Anterior cingulate cortex (tissue), 58 donors: ENCODE measurements around the gene ELOVL2.
"Not testable (repeated sequence)": the region's sequence is repeated elsewhere in the genome, so short reads cannot be mapped to it uniquely, and the experiment has no call there.

Experiments used
- DNase-seq, 58 donors: peaks; one replicate each; lab custom pipeline; 2025; lab: John Stamatoyannopoulos, UW

The ELOVL2 gene

DNA sequence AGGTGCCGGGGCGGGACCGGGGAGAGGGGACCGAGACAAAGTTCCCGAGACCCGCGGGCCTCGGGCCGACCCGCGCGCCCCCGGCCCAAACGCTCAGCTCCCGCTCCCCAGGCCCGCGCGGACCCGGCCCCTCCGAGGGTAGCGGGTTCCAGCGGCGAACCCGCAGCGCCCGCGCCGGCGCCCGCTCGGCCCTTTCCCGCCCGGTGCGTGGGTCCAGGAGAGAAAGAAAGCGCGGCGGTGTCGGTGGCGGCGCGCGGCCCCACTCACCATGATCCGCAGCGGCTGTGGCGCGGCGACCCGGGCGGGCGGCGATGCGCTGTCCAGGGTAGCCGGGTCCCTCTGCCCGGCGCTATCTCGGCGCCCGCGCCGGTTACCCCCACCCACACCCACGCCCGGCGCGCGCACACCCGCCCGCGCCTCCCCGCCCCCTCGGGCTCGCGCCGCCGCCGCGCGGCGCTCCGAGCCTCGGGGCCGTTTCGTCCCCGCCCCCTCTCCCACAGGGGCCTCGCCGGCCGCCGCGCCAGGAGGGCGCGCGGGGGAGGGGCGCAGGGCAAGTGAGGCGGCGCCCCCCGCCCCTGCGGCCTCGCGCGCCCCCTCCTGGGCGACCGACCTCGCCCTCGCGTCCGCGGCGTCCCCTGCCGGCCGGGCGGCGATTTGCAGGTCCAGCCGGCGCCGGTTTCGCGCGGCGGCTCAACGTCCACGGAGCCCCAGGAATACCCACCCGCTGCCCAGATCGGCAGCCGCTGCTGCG is at the start of gene ELOVL2:
TSS of gene ELOVL2 (minus strand) at position 345 of the 751 bp plus-strand sequence. CDS start at position 270, 75 bp downstream.
- DNase-seq, result peak in 10 of 58 donors; percentile 10 to 49 (median 18)

DNA sequence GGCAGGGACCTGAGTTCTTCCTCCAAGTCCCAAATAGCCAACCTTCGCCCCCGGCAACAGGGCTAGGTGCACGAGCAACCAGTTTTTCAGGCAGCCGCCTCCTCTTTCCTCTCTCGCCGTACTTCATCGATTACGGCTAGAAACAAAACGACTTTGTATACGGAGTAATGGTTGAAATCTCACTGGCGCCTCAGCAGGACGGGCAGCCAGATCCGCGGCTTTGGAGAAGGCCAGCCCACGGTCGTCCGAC is 49.2 kb upstream of the ELOVL2 start:
- no peak for DNase-seq

DNA sequence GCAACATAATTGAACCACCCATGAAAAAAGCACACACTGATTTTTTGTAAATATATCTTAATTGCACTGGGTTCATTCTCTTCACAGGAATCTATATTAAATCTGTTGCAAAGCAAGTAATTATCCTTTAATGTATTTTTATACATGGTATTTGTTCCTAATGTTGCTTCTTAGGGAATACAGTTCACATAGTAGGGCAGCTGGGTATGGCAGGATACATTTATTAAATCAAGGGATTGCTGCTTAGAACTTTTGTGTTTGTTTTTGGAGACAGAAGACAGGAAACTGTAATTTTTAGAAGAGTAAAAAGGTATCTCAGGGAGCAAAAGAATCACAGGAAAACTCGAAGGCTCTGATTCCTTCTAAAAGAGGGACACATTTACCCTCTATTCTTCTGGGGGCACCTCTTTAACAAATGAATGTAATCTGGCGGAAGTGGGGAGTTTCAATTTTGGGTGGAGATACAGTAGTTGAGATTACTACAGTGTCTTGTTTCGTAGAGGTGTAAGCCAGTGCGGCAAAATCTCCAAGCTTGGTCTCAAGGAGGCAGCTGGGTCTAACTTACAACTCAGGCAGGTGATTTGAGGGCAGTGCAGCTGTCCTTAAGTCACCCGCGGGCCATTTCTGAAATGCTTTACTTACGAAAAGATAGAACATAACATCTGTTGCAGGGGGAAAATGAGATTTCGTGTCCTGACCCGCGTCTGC is 48.7 kb upstream of the ELOVL2 start:
- peak in 6 of 58 donors; percentile 40 to 80 (median 48) for DNase-seq

DNA sequence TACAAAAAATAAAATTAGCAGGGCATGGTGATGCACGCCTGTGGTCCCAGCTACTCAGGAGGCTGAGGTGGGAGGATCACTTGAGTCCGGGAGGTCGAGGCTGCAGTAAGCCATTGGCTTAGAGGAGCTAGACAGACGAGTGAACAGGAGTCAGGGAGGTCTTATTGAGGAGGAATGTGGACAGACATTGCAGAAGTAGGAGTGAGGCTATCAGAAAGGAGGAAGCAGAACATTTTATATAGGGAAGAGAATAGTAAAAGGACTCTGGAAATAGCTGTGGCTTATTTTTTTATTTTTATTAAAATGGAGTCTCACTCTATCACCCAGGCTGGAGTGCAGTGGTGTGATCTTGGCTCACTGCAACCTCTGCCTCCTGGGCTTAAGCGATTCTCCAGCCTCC is 47.0 kb upstream of the ELOVL2 start:
- not testable (repeated sequence) for DNase-seq

DNA sequence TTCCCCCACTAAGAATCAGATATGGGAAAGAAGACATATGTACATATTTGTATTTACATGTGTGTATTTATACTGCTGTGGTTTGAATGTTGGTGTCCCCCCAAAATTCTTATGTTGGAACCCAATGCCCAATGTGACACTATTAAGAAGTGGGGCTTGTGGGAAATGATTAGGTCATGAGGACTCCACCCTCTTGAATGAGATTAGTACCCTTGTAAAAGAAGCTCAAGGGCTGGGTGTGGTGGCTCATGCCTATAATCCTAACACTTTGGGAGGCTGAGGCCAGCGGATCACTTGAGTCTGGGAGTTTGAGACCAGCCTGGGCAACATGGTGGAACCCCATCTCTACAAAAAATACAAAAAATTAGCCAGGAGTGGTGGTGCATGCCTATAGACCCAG is 45.6 kb upstream of the ELOVL2 start:
- DNase-seq, result no peak

DNA sequence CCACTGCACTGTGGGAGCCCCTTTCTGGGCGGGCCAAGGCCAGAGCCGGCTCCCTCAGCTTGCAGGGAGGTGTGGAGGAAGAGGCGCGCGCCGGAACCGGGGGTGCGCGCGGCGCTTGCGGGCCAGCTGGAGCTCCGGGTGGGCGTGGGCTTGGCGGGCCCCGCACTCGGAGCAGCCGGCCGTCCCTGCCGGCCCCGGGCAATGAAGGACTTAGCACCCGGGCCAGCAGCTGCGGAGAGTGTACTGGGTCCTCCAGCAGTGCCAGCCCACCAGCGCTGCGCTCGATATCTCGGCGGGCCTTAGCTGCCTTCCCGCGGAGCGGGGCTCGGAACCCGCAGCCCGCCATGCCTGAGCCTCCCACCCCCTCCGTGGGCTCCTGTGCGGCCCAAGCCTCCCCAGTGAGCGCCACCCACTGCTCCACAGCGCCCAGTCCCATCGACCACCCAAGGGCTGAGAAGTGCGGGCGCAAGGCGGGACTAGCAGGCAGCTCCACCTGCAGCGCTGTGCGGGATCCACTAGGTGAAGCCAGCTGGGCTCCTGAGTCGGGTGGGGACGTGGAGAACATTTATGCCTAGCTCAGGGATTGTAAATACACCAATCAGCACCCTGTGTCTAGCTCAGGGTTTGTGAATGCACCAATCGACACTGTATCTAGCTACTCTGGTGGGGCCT is 43.2 kb upstream of the ELOVL2 start:
- not testable (repeated sequence) for DNase-seq

DNA sequence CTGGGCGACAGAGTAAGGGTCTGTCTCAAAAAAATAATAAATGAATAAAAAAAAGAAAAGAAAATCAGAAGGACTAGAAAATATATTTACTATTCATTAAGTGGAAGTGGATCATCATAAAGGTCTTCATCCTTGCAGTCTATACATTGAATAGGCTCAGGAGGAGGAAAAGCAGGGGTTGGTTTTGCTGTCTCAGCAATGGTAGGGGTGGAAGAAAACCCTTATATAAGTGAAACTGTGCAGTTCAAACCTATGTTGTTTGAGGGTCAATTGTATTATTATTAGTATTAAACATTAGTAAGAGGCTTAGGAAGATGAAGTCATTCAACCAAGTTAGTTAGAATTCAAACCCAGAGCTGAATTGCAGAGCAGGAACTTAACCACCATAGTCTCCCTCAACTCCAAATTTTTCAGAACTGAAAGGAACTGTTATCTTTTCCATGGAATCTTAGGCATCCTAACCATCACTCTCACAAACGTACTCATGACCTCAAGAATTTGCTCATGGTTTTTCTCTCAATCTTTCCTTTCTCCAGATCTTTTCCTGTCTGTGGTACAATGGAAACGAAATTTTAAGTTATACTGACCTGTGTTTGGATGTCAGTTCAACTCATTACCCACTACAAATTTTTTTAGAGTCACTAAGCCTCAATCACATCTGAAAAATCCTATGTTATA is 41.8 kb upstream of the ELOVL2 start:
- DNase-seq, result no peak

GRCh38 chr6:11083956-11084355 is 39.9 kb upstream of the ELOVL2 start:
- DNase-seq, result no peak

- no peak for DNase-seq
Observed at GRCh38 chr6:11083491-11083890, 39.4 kb upstream of the ELOVL2 start.

- DNase-seq, result no peak
Observed at GRCh38 chr6:11080296-11080695, 36.2 kb upstream of the ELOVL2 start.

GRCh38 chr6:11078266-11078665 is 34.2 kb upstream of the ELOVL2 start:
- DNase-seq, result no peak

DNA sequence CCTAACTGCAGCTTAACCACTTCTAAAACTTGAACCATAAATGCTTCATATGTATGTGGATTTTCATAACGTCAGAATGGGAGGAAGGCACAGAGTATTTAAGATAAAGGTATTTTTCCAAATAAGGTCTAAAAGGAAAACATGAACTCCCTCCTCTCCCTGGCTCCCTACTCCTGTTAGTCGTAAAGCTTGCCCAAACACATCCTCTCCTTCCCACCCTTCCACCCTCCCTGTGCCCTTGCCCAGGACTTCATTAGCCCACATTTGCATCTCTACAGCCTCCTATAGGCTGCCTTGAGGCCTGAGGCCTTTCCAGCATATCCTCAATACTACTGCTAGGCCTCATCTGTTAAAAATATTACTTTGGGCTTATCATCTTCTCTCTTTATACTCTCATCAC is 32.4 kb upstream of the ELOVL2 start:
- no peak for DNase-seq

- DNase-seq, result no peak
Observed at GRCh38 chr6:11072101-11072500, 28.0 kb upstream of the ELOVL2 start.

GRCh38 chr6:11069760-11070159 is 25.7 kb upstream of the ELOVL2 start:
- DNase-seq, result no peak

DNA sequence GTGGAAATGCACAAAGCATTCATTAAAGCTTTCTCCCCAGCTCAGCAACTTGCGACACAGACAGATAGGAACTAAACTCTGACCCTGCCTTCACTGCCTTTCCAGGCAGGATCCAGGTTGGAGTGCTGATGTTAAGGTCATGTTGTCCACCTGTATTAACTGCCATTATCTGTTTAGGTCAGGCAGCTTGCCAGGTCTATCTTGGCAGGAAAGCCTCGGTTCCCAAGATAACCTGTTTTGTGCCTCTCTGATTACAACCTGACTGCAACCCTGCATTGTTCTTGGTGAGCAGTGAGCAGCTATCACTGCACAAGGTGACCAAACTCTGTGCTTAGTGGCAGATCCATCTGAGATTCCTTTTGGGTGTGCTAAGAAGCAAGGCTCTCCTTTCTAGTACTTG is 23.2 kb upstream of the ELOVL2 start:
- DNase-seq, result no peak

GRCh38 chr6:11066505-11067347 is 22.6 kb upstream of the ELOVL2 start:
- DNase-seq, result no peak

DNA sequence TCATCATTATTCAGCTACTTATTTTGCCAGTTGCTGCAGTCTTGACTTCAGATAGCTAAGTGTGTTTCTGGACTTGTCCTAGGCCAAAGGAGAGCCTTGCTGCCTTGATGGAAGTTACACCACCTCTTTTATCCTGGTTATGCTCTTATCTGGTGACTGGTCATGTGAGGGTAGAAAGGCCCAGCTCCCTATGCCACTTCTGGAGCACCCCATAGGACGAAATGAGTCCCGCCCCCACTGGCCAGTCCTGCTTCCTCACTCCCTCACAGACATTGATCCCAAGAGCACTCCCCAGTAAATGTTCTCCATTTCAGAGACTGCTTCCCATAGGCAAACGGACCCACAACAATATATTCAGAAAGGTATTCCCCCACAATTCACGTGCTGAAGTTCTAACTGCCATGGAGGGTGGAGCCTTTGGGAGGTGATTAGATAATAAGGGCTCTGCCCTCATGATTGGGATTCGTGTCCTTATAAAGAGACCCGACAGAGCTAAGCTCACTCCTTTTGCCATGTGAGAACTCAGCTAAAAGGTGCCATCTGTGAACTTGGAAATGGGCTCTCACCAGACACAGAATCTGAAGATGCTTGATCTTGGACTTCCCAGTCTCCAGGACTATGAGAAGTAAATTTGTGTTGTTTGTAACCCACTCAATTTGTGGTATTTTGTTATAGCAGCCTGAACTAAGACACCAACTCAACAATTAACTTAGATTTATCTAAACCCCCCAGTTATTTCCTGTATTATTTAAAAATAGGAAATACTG is 21.5 kb upstream of the ELOVL2 start:
- DNase-seq, result no peak

- DNase-seq, result peak in 33 of 58 donors; percentile 2 to 70 (median 32)
Observed at GRCh38 chr6:11064836-11065235, 20.7 kb upstream of the ELOVL2 start.

GRCh38 chr6:11062715-11063114 is 18.6 kb upstream of the ELOVL2 start:
- no peak for DNase-seq
